Esophagus muscularis mucosa (tissue), 4 donors: ENCODE results near the gene POFUT1. TPM values are rescaled to one million over a fixed set of nuclear protein-coding genes. Genes with fewer than 3 reads are reported as not detected.

Experiments used
- DNase-seq: peaks from one replicate; pipeline ENCODE4 v3.0.0-alpha.2; 2017; ENCODE audit errors: extremely low spot score
- H3K27ac ChIP-seq, 4 donors: fragments of 200-600 bp; sonication (generic); replicated peaks in 1 of 4; 1 replicate in 3 of 4; 2 replicates in 1 of 4; pipeline ENCODE4 v1.5.1; 2016 to 2019; ENCODE audit warnings: mild to moderate bottlenecking in 1 of 4
- H3K27me3 ChIP-seq, 4 donors: fragments of 200-600 bp; sonication (generic); one replicate each; pipeline versions ENCODE4 v1.5.1 to v1.6.0; 2016 to 2019
- H3K36me3 ChIP-seq, 4 donors: fragments of 200-600 bp; sonication (generic); one replicate each; pipeline ENCODE4 v1.5.1; 2016 to 2019
- H3K4me1 ChIP-seq, 4 donors: fragments of 200-600 bp; sonication (generic); one replicate each; pipeline ENCODE4 v1.5.1; 2016 to 2019
- H3K4me3 ChIP-seq, 4 donors: fragments of 200-600 bp; sonication (generic); 1 replicate in 2 of 4; 2 replicates in 2 of 4; pipeline ENCODE4 v1.5.1; 2016 to 2019; ENCODE audit warnings: mild to moderate bottlenecking in 4 of 4, moderate library complexity in 1 of 4
- H3K9me3 ChIP-seq, 4 donors: fragments of 200-600 bp; sonication (generic); 1 replicate in 3 of 4; 2 replicates in 1 of 4; pipeline ENCODE4 v1.5.1; 2016 to 2019
- CTCF ChIP-seq, 3 experiments: fragments of 200-600 bp in 2 of 3; fragments of 450-650 bp in 1 of 3; sonication (generic) in 2 of 3; IDR thresholded peaks; one replicate each; pipeline ENCODE4 v1.5.1; 2017 to 2019; ENCODE audit warnings: antibody characterized with exemption in 3 of 3, mild to moderate bottlenecking in 2 of 3, moderate library complexity in 1 of 3
- EP300 ChIP-seq: sonication (generic); formaldehyde crosslinking; IDR thresholded peaks from one replicate; pipeline ENCODE4 v1.6.1; 2017; ENCODE audit warnings: antibody characterized with exemption
- POLR2A ChIP-seq: fragments of 450-650 bp; IDR thresholded peaks from one replicate; pipeline ENCODE4 v1.6.1; 2017; ENCODE audit warnings: antibody characterized with exemption, moderate library complexity, mild to moderate bottlenecking, low read depth
- POLR2AphosphoS5 ChIP-seq, 2 donors: sonication (generic); formaldehyde crosslinking; IDR thresholded peaks; one replicate each; pipeline ENCODE4 v1.6.1; 2017; ENCODE audit warnings: antibody characterized with exemption in 2 of 2
- WGBS: methylation state at CpG from one replicate; pipeline ENCODE4 v1.1.5; 2018; 5-methylcytosine and 5-hydroxymethylcytosine counted together
- intact Hi-C: fragments of 100-400 bp; cut with DNase I; formaldehyde crosslinking; loops from one replicate; pipeline ENCODE4 v1.15.1; 2023
- total RNA-seq, 4 donors: library from RNA; depleted of rRNA; stranded (reverse); fragments of >200 nt; gene quantifications; one replicate each; pipeline versions ENCODE4 v1.1.0 to v1.2.1, GENCODE V29; 2016

Gene POFUT1
- total RNA-seq, 4 donors from 2014 or later, result 21.7 to 31.9 (median 29.8) TPM

GRCh38 chr20:32236048-32236533, 28.4 kb downstream of the POFUT1 start:
- Histone ChIP-seq H3K4me1 (peaks cover 0 to 5% (median 0%) of the 10 kb centered on the region in 4 donors), H3K4me3 (no peak overlapping the region), H3K36me3 (peaks cover 33 to 62% (median 58%) of the 10 kb centered on the region in 4 donors), H3K9me3 (no peaks in the 10 kb centered on the region), H3K27ac (no peak overlapping the region), H3K27me3 (no peaks in the 10 kb centered on the region)
- intact Hi-C loops, result no loop called here
- TF ChIP-seq POLR2A (no peak), CTCF (IDR thresholded peaks at IDR 0.05) (no peak), EP300 (no peak), POLR2AphosphoS5 (IDR thresholded peaks at IDR 0.05) (no peak)
- 100% methylated on average over 1 of the region's 3 CpGs for WGBS
- no peak for DNase-seq

- Histone ChIP-seq H3K27me3 (no peaks in the 10 kb centered on the region), H3K4me3 (no peak overlapping the region), H3K36me3 (peaks cover 26 to 55% (median 50%) of the 10 kb centered on the region in 4 donors), H3K27ac (no peak overlapping the region), H3K4me1 (peaks cover 0 to 5% (median 0%) of the 10 kb centered on the region in 4 donors), H3K9me3 (no peaks in the 10 kb centered on the region)
- WGBS, result 92% methylated on average over 2 of the region's 2 CpGs
- intact Hi-C loops, result no loop called here
- TF ChIP-seq POLR2A, result no peak
- TF ChIP-seq CTCF (IDR thresholded peaks at IDR 0.05), result no peak
- TF ChIP-seq POLR2AphosphoS5 (IDR thresholded peaks at IDR 0.05), result no peak
- no peak for TF ChIP-seq EP300
- no peak for DNase-seq
Observed at GRCh38 chr20:32236819-32237218, 29.1 kb downstream of the POFUT1 start.

- no peak for DNase-seq
- intact Hi-C loops, result no loop called here
- Histone ChIP-seq H3K36me3 (peaks cover 20 to 49% (median 44%) of the 10 kb centered on the region in 4 donors), H3K27me3 (no peaks in the 10 kb centered on the region), H3K27ac (no peak overlapping the region), H3K4me3 (no peak overlapping the region), H3K4me1 (peaks cover 0 to 4% (median 0%) of the 10 kb centered on the region in 4 donors), H3K9me3 (no peaks in the 10 kb centered on the region)
- WGBS, result 88% methylated on average over 5 of the region's 6 CpGs
- TF ChIP-seq POLR2AphosphoS5 (IDR thresholded peaks at IDR 0.05) (no peak), EP300 (no peak), POLR2A (no peak), CTCF (IDR thresholded peaks at IDR 0.05) (no peak)
Observed at GRCh38 chr20:32237419-32237818, 29.7 kb downstream of the POFUT1 start.

- no peaks in the 10 kb centered on the region for H3K4me1 ChIP-seq
- DNase-seq, result no peak
- H3K4me3 ChIP-seq, result no peak overlapping the region
- no peaks in the 10 kb centered on the region for H3K27me3 ChIP-seq
- intact Hi-C loops, result no loop called here
- TF ChIP-seq CTCF (IDR thresholded peaks at IDR 0.05), result no peak
- TF ChIP-seq EP300, result no peak
- no peak for TF ChIP-seq POLR2AphosphoS5 (IDR thresholded peaks at IDR 0.05)
- no peak for TF ChIP-seq POLR2A
- H3K9me3 ChIP-seq, result no peaks in the 10 kb centered on the region
- 88% methylated on average over 2 of the region's 9 CpGs for WGBS
- H3K27ac ChIP-seq, result no peak overlapping the region
- H3K36me3 ChIP-seq, result peaks cover 7 to 35% (median 31%) of the 10 kb centered on the region in 4 donors
Observed at GRCh38 chr20:32238483-32239425, 31.1 kb downstream of the POFUT1 start.
